HS-27A (cell line): ENCODE data around the gene CLDN10.
"Not testable (repeated sequence)": the region's sequence is repeated elsewhere in the genome, so short reads cannot be mapped to it uniquely, and the experiment has no call there.

Source experiments
- DNase-seq: peaks from one replicate; pipeline ENCODE4 v3.0.0-alpha.2; 2012; ENCODE audit warnings: low read depth, missing footprints

Gene CLDN10

DNA sequence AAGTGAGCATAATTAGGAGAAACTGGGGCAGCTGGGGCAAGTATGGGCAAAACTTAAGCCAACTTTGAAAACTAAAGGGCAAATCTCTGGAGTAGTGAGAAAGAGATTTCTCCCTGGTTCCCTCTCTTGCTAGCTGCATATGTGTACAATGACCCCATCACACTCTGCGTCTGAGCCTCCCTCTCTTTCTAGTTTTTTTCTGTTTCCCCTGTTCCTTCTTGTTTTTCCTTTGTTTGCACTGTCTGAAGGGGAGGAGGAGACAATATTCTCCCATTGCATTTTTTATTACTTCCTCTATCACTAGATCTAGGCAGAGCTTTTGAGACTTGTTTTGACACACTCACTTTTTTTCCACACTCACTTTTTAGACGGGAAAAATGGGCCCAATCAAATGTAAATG, 11.2 kb upstream of the CLDN10 start:
- DNase-seq: no peak

- DNase-seq: no peak
These were observed 10.5 kb upstream of the CLDN10 start for GRCh38 chr13:95541911-95542474.

- DNase-seq: no peak
These were observed 8.2 kb upstream of the CLDN10 start for GRCh38 chr13:95544293-95544692.

- no peak for DNase-seq
These were observed 5.6 kb upstream of the CLDN10 start for GRCh38 chr13:95546919-95547318.

GRCh38 chr13:95547531-95548167, 4.9 kb upstream of the CLDN10 start:
- DNase-seq: no peak

- DNase-seq: no peak
These were observed 347 bp upstream of the CLDN10 start for GRCh38 chr13:95552208-95552538.

DNA sequence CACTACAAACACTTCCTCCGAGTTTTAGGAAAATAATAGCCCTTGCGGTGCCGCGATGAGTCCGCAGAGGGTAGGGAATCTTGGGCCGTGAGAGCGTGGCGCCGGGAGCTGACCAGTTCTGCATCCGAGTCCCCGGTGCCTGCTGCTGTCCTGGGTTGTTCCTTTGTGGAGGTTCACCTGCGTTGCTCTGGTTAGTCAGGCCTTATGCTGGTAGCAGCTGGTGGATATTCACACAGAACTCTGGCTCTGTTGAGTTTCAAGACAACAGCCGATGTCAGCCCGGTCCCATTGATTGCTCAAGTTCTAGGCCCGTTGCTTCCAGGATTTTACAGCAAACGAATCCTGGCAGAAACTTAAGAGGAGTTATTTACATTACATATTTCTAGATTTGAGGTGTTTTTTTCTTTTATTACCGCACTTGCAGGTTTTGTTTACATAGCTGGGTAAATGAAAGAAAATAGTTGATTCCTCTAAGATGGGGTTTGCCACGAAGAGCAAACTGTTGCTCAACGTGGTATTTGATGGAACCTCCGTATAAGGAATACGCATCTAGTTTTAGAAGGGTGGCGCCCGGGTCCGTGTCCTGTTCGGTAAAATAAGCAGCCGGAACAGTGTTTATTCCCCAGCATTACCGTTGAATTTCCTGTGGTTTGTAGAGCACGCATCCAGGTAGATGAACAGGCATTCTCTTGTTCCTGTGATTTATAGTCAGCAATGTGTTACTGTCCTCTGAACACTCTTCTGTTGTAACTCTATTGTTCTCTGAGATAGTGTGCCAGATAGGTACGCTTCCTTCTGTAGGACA, 1.3 kb downstream of the CLDN10 start:
- no peak for DNase-seq

DNA sequence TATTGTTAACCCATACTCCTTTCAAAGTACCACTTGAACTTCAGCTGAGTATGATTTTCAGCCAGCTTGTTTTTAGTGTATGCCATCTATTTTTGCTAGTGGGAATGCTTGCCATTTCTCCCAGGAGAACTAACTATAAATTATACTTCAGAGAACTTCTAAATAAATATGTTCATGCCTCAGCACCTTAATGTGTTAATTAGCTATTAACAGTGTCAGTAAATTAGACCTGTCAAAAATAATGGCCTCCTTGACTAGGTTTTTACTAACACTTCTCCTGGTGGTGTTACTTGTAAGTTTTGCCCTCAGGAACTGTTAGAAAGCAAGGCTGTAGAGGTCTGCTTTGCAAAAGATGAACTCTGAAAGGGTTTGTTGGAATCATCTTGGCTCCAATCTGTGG, 4.5 kb downstream of the CLDN10 start:
- no peak for DNase-seq

DNA sequence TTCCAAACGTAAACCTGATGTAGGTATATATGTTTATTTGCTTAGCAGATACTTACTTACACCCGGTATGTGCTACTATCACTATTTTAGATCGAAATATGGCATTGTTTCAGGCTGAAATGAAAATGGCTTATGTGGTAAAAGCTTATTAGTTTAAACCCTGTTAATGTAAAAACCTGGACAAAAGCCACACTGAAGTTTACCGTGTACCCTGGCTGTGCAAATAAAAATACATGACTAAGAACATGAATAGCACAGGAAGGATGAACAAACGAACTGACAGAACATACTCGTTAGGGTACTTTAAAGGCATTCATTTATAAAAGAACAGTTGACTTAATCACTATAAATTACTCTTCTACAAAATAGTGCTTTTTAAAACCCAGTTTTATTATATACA, 6.6 kb downstream of the CLDN10 start:
- DNase-seq: no peak

GRCh38 chr13:95560387-95560786, 7.9 kb downstream of the CLDN10 start:
- no peak for DNase-seq

- no peak for DNase-seq
These were observed 11.6 kb downstream of the CLDN10 start for GRCh38 chr13:95564091-95564490.

DNA sequence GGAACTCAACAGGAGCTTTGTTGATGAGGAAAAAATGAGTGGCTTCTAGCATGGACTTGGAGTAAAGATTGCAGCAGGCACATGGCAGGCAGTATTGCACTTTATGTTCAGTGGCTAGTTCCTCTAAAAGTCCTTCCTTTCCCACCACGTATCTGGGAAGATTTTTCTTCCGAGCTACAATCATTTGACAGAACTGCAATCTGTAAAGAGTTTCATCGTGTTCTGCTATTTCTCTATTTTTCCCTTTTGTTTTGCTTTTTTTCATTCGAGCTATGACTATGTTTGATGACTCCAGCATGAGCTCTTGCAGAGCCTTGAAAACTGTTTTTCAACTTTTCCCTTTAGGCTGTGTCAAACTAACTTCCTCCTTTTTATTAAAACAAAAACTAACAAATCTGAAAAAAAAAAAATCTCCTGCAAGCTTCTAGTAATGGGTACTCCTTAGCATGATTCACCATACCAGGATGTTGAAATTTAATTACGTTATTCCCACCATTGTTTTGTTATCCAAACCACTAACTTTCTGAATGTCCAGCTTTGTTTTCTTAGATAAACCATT, 12.3 kb downstream of the CLDN10 start:
- no peak for DNase-seq

- not testable (repeated sequence) for DNase-seq
These were observed 13.2 kb downstream of the CLDN10 start for GRCh38 chr13:95565758-95566157.

DNA sequence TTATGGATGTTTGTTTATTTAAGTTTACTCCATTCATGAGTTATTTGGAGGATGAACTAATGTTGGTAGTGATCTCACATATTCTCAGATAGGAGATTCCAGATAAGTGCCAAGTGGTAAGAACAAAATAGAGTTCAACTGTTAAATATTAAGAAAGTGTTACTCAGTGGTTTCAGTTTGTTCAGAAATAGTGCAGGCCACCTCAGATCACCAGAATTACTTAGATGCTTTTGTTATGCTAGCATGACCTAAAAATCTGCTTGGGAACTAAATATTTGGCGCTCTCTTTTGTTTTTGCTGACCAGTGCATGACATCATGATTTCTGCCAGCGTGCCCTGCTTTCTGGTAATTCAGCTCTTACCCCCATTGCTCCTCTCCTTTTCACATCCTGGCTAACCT, 15.6 kb downstream of the CLDN10 start:
- no peak for DNase-seq

- no peak for DNase-seq
These were observed 17.5 kb downstream of the CLDN10 start for GRCh38 chr13:95570016-95570415.

- no peak for DNase-seq
These were observed 19.4 kb downstream of the CLDN10 start for GRCh38 chr13:95571941-95572340.

DNA sequence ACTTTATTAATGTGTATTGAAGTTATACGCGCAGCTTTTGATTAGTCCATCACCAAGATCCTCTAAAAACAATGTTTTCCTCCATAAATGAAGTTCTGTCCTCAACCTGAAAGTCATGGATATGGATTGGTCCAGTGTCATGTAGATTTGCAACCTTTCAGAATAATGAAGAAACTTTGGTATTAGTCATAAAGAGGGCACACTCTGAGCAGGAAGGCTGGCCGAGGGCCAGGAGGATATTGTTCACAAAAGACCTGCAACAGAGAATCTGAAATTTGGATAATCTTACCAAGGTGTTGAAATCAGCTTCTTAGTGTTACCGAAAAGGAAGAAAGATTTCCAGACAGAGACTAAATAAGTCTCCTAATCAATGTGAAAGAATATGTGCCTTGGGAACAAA, 20.7 kb downstream of the CLDN10 start:
- DNase-seq: no peak

DNA sequence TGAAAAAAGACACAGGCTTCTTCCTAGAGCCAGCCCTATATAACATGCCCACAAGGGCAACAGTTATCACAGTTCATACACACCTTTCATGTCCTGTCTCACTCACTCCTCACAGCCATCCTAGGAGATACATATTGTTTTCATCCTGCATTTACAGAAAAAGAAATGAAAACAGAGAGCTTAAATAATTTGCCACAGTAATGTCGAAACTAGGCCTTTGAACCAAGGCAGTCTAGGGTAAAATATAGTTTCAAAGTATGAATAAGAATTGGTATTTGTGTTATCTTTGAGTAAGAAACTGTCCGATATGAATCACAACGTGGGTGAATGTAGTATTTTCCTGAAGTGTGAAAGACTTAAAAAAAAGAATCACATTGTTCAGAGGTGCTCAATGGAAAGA, 26.8 kb downstream of the CLDN10 start:
- DNase-seq: no peak

DNA sequence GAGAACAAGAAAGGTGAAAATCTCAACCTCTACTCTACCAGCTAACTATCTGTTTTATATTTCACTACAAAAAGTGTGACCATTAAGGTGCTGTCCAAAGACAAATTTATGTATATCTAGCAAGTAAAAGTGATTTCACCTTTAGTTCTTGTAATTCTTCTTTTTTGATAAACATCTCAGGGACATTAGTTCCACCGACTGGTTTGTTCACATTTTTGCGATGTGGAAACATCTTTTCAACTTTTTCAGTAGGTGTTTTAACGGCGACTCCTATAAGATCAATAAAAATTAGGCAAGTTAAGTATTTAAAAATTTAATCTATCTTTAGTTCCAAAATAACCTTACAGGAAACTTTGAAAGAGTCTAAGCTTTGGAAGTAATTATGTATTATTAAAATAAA, 33.3 kb downstream of the CLDN10 start:
- no peak for DNase-seq

GRCh38 chr13:95588134-95588533, 35.6 kb downstream of the CLDN10 start:
- DNase-seq: no peak

DNA sequence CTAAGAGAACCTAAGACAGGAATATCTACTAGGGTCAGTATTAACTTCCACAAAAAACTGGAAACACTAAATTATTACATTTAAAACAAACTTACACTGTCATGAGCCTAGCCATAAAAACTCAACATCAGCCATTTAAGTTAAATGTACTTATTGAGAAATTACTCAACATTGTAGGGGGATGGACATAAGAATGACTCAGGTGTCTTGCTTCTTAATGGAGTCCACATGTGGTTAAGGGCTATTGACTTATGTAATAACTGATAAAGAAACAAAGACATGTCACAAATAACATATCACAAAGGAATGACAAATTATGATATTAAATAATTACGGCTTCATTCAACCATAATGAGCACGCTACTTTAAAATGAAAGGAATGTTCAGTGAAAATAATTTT, 36.2 kb downstream of the CLDN10 start:
- DNase-seq: no peak

DNA sequence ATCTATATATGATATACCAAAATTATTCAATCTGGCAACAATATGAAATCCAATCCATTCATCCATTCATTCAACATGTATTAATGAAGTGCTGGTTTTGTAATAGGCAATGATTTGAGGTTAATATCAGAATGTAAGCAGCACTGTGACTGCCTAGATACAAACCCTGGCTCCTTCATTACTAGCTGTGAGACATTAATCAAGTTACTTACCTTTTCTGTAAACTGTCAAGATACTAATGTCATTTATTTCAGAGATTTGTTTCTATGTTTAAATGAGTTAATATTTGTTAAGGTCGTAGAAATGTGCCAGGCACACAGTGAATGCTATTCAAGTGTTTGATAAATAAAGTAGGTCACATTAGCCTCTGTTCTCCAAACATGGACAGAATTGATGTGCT, 40.9 kb downstream of the CLDN10 start:
- no peak for DNase-seq

DNA sequence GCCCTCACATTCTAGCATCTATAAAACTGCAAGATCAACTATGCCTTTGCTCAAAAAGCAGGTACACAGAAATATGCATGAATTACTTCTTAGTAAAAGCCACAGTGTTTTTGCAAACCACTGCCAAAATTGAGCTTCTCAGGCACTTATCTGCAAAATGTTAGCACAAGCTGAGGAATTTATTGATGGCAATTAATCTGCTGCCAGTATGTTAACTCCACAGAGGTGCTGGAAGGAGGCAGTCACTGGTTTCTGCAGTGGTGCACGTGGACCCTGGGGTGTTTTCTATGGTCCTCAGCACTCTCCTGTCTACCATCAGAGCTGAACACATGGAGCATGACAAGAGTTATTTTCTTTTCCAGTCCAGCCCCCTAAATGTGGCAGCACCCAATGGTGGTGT, 44.2 kb downstream of the CLDN10 start:
- DNase-seq: no peak
